Stimulated activated CD8-positive, alpha-beta memory T cell treated with anti-CD3 and anti-CD28 coated beads, Interleukin-2, amount 100 ng/mL, for 48 hours (primary cell): ENCODE data around the gene CTIF.

Experiments
- DNase-seq, 2 donors: peaks; one replicate each; pipeline ENCODE4 v3.0.0-alpha.2; 2020; ENCODE audit warnings: low read depth in 2 of 2

CTIF gene

DNA sequence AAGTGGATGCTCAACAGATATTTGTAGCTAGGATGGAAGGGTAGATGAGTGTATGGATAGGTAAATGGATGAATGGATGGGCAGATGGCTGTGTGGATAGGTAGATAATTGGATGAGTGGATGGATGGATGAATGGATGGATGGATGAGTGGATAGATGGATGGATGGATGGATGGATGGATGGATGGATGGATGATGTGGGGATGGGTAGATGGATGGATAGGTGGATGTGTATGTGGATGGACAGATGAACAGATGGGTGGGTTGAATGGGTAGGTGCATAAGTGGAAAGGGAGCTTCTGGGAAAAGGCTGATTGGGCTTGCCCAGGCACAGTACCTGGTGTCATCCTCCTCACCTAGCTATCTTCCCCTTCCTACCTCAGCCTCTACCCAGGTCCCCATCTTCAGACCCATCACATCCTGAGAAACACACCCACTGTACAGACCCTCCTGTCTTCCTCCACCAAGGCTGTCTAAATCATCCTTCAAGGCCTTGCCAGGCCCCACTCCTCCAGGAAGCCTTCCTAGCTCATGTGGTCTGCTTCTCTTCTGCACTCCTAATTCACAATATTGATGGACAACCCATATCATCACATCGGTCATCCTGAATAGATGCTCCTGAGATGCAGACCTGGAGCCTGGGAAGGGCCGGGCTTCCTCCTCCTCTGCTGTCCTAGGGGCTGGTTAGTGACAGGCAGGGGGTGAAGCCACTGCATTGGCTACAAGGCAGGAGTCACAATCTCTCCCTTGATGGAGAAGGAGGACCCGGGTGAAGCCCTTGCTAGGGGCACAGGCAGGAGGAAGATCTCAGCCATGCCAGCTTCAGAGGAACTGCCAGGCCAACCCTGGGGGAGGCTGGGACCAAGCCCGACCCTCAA, 362.6 kb downstream of the CTIF start:
- no peak for DNase-seq

GRCh38 chr18:48902023-48902855, 363.4 kb downstream of the CTIF start:
- DNase-seq: no peak

GRCh38 chr18:48902856-48903601, 364.2 kb downstream of the CTIF start:
- DNase-seq: no peak

GRCh38 chr18:48904091-48904490, 365.3 kb downstream of the CTIF start:
- DNase-seq: no peak

- no peak for DNase-seq
These were observed 366.1 kb downstream of the CTIF start for GRCh38 chr18:48904847-48905394.

DNA sequence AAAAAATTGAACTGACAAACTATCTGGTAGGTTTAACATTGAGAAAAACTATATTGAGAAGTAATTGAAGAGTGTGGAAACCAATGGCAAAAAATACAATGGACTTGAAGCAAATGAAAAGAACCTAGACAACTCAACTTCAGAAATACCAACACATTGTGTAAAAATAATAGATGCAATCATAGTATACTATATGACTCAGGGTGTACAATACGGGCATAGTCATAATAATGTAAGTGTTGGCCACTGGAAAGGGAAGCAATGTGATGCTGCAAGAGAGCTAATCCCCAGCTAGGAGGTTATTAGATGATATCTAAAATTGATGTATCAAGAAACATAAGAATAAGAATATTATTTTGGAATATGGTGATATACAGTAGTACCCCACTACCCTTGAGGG, 366.7 kb downstream of the CTIF start:
- no peak for DNase-seq

DNA sequence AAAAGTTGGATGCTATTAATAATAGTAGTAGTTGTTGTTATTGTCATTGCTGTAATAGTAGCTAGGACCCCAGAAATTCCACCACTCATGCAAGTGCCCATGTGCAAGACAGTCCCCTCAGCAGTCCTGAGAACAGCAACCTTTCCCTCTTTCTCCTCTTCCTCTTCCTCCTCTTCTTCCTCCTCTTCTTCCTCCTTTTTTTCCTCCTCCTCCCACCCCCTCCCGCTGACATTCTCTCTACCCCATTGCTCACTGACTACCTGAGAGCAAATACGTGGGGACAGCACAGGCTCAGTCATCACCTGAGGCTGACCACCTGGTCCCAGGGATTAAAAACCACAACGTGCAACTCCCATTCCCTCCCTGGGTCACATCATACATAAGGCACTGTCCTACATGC, 370.1 kb downstream of the CTIF start:
- DNase-seq: no peak

- DNase-seq: no peak
These were observed 370.9 kb downstream of the CTIF start for GRCh38 chr18:48909721-48910120.

GRCh38 chr18:48910972-48911545, 372.2 kb downstream of the CTIF start:
- DNase-seq: no peak
